ENCODE results near the gene CDK6.

DNA sequence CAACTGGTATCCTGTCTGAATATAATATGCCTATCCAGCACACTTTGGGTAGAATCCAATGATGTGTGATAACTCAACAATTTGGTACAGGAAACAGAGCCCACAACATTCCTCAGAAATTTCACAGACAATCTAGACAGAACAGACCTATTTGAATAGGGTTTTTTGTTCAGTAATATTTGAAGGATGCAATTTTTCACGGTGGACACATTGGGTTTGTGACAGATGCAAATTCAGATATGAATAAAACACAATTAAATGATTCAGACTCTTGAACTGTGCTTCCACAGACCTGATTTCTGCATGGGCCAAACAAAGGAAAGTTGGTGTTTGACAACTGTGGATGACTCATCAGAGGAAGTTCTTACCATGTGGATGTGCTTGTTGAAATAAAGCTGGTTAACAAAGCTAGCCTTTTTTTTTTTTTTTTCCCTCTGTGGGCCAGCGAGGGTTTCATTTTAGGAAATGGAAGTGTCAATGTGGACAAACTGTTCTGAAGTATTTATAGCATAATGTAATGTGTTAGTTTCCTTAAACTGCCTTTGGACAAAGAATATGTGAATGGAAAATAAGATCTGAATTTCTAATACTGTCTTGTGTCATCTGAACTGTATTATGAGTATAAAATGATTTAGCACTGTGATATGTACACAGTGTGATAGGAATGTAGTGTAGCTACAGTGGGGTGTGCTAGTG is 203.0 kb downstream of the CDK6 start:
- TF ChIP-seq, protein P1, sequence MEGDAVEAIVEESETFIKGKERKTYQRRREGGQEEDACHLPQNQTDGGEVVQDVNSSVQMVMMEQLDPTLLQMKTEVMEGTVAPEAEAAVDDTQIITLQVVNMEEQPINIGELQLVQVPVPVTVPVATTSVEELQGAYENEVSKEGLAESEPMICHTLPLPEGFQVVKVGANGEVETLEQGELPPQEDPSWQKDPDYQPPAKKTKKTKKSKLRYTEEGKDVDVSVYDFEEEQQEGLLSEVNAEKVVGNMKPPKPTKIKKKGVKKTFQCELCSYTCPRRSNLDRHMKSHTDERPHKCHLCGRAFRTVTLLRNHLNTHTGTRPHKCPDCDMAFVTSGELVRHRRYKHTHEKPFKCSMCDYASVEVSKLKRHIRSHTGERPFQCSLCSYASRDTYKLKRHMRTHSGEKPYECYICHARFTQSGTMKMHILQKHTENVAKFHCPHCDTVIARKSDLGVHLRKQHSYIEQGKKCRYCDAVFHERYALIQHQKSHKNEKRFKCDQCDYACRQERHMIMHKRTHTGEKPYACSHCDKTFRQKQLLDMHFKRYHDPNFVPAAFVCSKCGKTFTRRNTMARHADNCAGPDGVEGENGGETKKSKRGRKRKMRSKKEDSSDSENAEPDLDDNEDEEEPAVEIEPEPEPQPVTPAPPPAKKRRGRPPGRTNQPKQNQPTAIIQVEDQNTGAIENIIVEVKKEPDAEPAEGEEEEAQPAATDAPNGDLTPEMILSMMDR (conservative IDR thresholded peaks at IDR 0.05; ENCODE audit: low read depth, low read length), result no peak
- no peak for TF ChIP-seq EZH2 (IDR thresholded peaks at IDR 0.05; ENCODE audit: borderline replicate concordance, low read depth, low read length, poor library complexity, severe bottlenecking)

All from A673 (cell line).